Esophagus (tissue), 2 donors: ENCODE results near the gene OSBPL2. TPM values are rescaled to one million over a fixed set of nuclear protein-coding genes. Genes with fewer than 3 reads are reported as not detected.
A peak's percentile ranks its signal among the peaks of the same experiment; 100 is the strongest.

Experiments
- H3K27ac ChIP-seq, 2 donors: one replicate each; pipeline ENCODE4 v1.5.1; 2013; ENCODE audit warnings: low read depth in 2 of 2, mild to moderate bottlenecking in 2 of 2, inconsistent platforms in 1 of 2, low read length in 1 of 2, moderate library complexity in 1 of 2
- H3K27me3 ChIP-seq, 2 donors: one replicate each; pipeline ENCODE4 v1.6.1; 2013; ENCODE audit warnings: low read length in 2 of 2, control low read depth in 1 of 2, mild to moderate bottlenecking in 1 of 2; ENCODE audit not compliant: insufficient read depth in 2 of 2, control insufficient read depth in 1 of 2
- H3K36me3 ChIP-seq, 2 donors: one replicate each; pipeline ENCODE4 v1.6.1; 2013; ENCODE audit warnings: low read length in 1 of 2; ENCODE audit not compliant: control insufficient read depth in 2 of 2, insufficient read depth in 2 of 2
- H3K4me1 ChIP-seq, 2 donors: one replicate each; pipeline ENCODE4 v1.6.1; 2013; ENCODE audit warnings: low read length in 1 of 2; ENCODE audit not compliant: control insufficient read depth in 2 of 2, insufficient read depth in 2 of 2
- H3K4me3 ChIP-seq, 2 donors: one replicate each; pipeline ENCODE4 v1.5.1; 2013; ENCODE audit warnings: low read length in 2 of 2, mild to moderate bottlenecking in 2 of 2, low read depth in 1 of 2, moderate library complexity in 1 of 2
- H3K9me3 ChIP-seq, 2 donors: one replicate each; pipeline ENCODE4 v1.6.1; 2013; ENCODE audit warnings: mild to moderate bottlenecking in 2 of 2, low read depth in 1 of 2, low read length in 1 of 2, moderate library complexity in 1 of 2; ENCODE audit not compliant: control insufficient read depth in 2 of 2, insufficient read depth in 1 of 2
- WGBS, 2 donors: extraction: QIAGEN DNeasy Blood & Tissue Kit; methylation state at CpG; one replicate each; pipeline ENCODE4 v1.1.7; 2013; 5-methylcytosine and 5-hydroxymethylcytosine counted together
- polyA plus RNA-seq, 2 donors: library from polyadenylated mRNA; stranded (reverse); fragments of 200-250 nt; gene quantifications; one replicate each; pipeline ENCODE4 v1.2.3, GENCODE V29; 2013
- donor health status: healthy with polysubstance abuse.
- donor health status: Bipolar disorder and iron deficiency.

OSBPL2 gene
- polyA plus RNA-seq, 2 donors: 31.2 to 32.3 TPM

DNA sequence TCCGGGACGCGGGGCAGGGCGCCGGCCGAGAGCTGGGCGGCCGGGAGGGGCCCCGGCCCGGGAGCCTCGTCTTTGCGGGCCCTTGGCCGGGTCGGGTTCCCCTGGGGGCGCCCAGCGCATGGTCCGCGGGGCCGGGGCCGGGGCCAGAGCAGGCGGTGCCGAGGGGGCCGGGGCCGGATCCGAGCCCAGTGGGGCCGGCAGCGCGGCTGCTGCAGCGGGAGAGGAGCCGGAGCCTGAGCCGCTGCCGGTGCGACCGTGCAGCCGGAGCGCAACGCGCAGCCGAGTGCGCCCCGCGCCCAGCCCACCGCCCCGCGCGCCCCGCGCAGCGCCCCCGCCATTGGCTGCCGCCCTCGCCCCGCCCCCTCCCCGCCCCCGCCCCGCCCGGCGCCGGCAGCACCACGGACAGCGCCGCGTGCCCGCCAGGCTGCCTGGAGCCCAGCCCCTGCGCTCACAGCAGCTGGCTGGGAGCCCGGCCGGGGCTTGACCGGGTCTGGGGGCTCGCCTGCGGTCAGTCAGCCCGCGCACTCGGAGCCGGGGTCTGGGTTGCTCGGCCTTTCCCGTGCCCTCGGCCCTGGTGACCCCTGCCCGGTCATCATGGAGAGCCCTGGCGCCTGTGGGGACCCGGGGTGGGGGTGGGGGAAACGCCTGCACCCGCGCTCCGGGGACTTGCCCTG, 18.2 kb upstream of the OSBPL2 start, which contains the start of gene HRH3:
HRH3 (minus strand) TSS at position 287 of the 674 bp plus-strand sequence. CDS start 308 bp downstream, outside the sequence.
- 0 to 1% methylated on average over 44 to 84 of the region's 84 CpGs for WGBS, 2 donors
- H3K4me3 ChIP-seq: peak within 1 kb of the TSS; percentile 14 to 44

GRCh38 chr20:62220666-62221568, 17.4 kb upstream of the OSBPL2 start:
- Histone ChIP-seq H3K9me3 (peaks cover 0 to 2% of the 10 kb centered on the region in 2 donors), H3K27me3 (peaks cover 0 to 35% of the 10 kb centered on the region in 2 donors), H3K27ac (no peak overlapping the region), H3K4me1 (peaks cover 11 to 12% of the 10 kb centered on the region in 2 donors), H3K4me3 (peak overlapping the region in 1 of 2 donors; percentile 44), H3K36me3 (no peaks in the 10 kb centered on the region)
- 5 to 6% methylated on average over 46 of the region's 46 CpGs for WGBS, 2 donors

More for the DNA sequence above, 18.2 kb upstream of the OSBPL2 start, which contains the start of gene HRH3:
- Histone ChIP-seq H3K4me1 (peaks cover 11 to 12% of the 10 kb centered on the region in 2 donors), H3K9me3 (peaks cover 0 to 2% of the 10 kb centered on the region in 2 donors), H3K27ac (no peak within 1 kb of the TSS), H3K36me3 (no peaks in the 10 kb centered on the region), H3K27me3 (peaks cover 0 to 36% of the 10 kb centered on the region in 2 donors)

DNA sequence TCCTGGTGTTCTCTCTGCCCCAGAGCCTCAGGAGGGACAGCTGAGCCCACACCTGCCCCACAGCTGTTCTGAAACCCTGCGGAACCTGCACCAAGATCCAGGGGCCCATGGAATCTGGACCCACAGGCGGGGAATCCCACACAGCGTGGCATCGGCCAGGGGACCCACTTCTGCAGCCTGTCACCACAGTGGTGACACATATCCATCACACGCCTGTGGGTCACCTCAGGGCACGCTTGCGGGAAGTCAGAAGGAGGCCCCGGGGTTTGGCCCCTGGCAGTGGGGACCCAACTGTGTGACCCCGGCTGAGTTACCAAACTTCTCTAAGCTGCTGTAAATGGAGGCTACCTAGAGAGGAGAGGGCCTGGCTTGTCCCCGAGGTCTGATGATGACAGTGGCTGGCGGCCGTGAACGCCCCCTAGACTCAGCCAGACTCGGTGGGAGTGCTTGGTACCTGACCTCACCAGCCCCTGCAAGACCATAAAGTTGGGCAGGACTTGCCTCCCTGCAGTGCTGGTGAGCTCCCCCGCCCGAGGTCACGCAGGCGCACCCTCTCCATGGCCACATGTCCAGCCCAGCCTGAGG, 16.0 kb upstream of the OSBPL2 start:
- no peaks in the 10 kb centered on the region for H3K36me3 ChIP-seq
- H3K9me3 ChIP-seq: peaks cover 0 to 2% of the 10 kb centered on the region in 2 donors
- no peak overlapping the region for H3K27ac ChIP-seq
- WGBS, 2 donors: 84 to 85% methylated on average over 18 of the region's 18 CpGs
- H3K4me3 ChIP-seq: no peak overlapping the region
- peaks cover 0 to 34% of the 10 kb centered on the region in 2 donors for H3K27me3 ChIP-seq
- peaks cover 11 to 12% of the 10 kb centered on the region in 2 donors for H3K4me1 ChIP-seq

GRCh38 chr20:62222972-62223371, 15.3 kb upstream of the OSBPL2 start:
- WGBS, 2 donors: 72 to 74% methylated on average over 13 of the region's 13 CpGs
- H3K27me3 ChIP-seq: peaks cover 0 to 33% of the 10 kb centered on the region in 2 donors

DNA sequence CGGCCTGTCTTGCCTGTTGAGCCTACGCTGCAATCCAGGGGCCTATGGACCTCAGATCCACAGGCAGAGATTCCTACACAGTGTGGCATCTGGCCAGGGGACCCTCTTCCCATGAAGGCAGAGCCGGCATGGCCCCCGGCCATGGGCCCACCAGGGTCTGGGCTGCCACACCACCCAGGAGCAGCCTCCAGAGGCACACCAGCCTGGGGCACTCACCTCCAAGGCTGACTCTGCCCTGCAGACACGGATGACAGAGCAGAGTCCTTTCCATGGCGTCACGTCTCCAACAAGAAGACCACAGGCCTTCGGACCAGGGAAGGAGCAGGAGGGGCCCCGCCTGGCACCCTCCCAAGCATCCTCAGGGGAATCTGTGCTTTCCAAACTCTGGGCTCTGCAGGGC, 14.8 kb upstream of the OSBPL2 start:
- Histone ChIP-seq H3K27me3 (peaks cover 0 to 29% of the 10 kb centered on the region in 2 donors), H3K9me3 (peaks cover 0 to 2% of the 10 kb centered on the region in 2 donors), H3K4me3 (no peak overlapping the region), H3K27ac (no peak overlapping the region), H3K36me3 (no peaks in the 10 kb centered on the region), H3K4me1 (peaks cover 16 to 17% of the 10 kb centered on the region in 2 donors)
- WGBS, 2 donors: 76 to 79% methylated on average over 9 of the region's 9 CpGs

More at GRCh38 chr20:62222972-62223371, 15.3 kb upstream of the OSBPL2 start:
- no peaks in the 10 kb centered on the region for H3K36me3 ChIP-seq
- peaks cover 11 to 12% of the 10 kb centered on the region in 2 donors for H3K4me1 ChIP-seq
- H3K4me3 ChIP-seq: no peak overlapping the region
- H3K27ac ChIP-seq: no peak overlapping the region
- peaks cover 0 to 2% of the 10 kb centered on the region in 2 donors for H3K9me3 ChIP-seq

GRCh38 chr20:62224113-62224855, 14.0 kb upstream of the OSBPL2 start:
- peaks cover 0 to 5% of the 10 kb centered on the region in 2 donors for H3K9me3 ChIP-seq
- H3K4me1 ChIP-seq: peaks cover 15 to 19% of the 10 kb centered on the region in 2 donors
- H3K4me3 ChIP-seq: no peak overlapping the region
- no peaks in the 10 kb centered on the region for H3K36me3 ChIP-seq
- peaks cover 0 to 21% of the 10 kb centered on the region in 2 donors for H3K27me3 ChIP-seq
- 58 to 66% methylated on average over 21 of the region's 21 CpGs for WGBS, 2 donors
- no peak overlapping the region for H3K27ac ChIP-seq

- Histone ChIP-seq H3K27me3 (peaks cover 0 to 18% of the 10 kb centered on the region in 2 donors), H3K36me3 (no peaks in the 10 kb centered on the region), H3K4me3 (no peak overlapping the region), H3K27ac (no peak overlapping the region), H3K9me3 (peaks cover 0 to 5% of the 10 kb centered on the region in 2 donors), H3K4me1 (peaks cover 10 to 14% of the 10 kb centered on the region in 2 donors)
- 87 to 90% methylated on average over 13 of the region's 13 CpGs for WGBS, 2 donors
Measured at GRCh38 chr20:62225026-62225425, 13.3 kb upstream of the OSBPL2 start.

DNA sequence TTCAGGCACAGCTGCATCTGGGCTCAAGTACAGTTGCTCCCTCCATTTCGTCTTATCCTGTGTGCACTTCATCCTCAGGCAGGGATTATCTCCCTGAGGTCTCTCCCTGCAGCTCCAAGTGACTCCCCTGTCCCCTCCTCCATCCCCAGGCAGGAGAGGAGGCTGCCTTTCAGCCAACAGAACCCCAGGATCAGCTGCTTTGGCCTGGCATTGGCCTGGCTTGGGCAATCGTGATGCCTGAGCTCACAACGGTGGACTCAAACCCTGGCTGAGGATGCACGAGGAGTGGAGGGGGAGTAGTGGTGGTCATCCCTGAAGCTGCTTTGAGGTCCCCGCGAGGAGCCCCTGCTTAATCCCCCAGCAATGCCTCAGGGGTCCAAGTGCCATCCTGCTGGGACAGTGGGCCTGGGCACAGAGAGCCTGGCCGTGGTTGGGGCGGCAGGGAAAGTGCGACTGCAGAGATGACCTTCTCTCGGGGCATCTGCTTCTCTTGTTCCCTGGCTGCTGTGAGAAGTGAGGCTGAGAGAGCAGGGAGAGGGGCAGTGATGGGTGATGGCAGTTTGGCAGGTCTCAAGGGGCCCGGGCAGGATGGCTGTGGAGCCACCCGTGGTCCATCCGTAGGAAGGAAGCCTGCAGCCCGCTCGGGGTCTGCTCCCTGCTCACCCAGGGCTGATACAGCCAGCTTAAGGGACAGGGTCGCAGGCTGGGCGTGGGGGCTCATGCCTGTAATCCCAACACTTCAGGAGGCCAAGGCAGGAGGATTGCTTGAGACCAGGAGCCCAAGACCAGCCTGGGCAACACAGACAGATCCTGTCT, 12.3 kb upstream of the OSBPL2 start:
- Histone ChIP-seq H3K9me3 (peaks cover 0 to 7% of the 10 kb centered on the region in 2 donors), H3K27me3 (peaks cover 0 to 12% of the 10 kb centered on the region in 2 donors), H3K4me1 (peaks cover 4 to 9% of the 10 kb centered on the region in 2 donors), H3K4me3 (no peak overlapping the region), H3K27ac (no peak overlapping the region), H3K36me3 (no peaks in the 10 kb centered on the region)
- WGBS, 2 donors: 79 to 89% methylated on average over 17 of the region's 17 CpGs
